Heart right ventricle (tissue), 16 donors: ENCODE data around the gene FKBP2. TPM values are rescaled to one million over a fixed set of nuclear protein-coding genes. Genes with fewer than 3 reads are reported as not detected.

Experiments used
- ATAC-seq, 8 donors: fragments of 200-7000 bp; cut with Tn5 transposase; one replicate each; pipeline ENCODE4 v1.9.1; 2020; ENCODE audit warnings: mild to moderate bottlenecking in 8 of 8, moderate library complexity in 8 of 8, moderate number of reproducible peaks in 1 of 8
- DNase-seq, 2 donors: peaks; one replicate each; pipeline ENCODE4 v3.0.0-alpha.2; 2020
- H3K27ac ChIP-seq, 10 donors: fragments of 200-600 bp; sonication (generic) in 2 of 10; one replicate each; pipeline versions ENCODE4 v1.5.0 to v1.8.0; 2020 to 2022; ENCODE audit warnings: mild to moderate bottlenecking in 3 of 10
- H3K27me3 ChIP-seq, 7 donors: fragments of 200-600 bp; one replicate each; pipeline ENCODE4 v1.8.0; 2021 to 2022; ENCODE audit warnings: mild to moderate bottlenecking in 2 of 7
- H3K36me3 ChIP-seq, 9 donors: fragments of 200-600 bp; sonication (generic) in 1 of 9; one replicate each; pipeline versions ENCODE4 v1.5.0 to v1.8.0; 2020 to 2022; ENCODE audit warnings: mild to moderate bottlenecking in 2 of 9
- H3K4me1 ChIP-seq, 9 donors: fragments of 200-600 bp; sonication (generic) in 1 of 9; one replicate each; pipeline versions ENCODE4 v1.5.0 to v1.8.0; 2020 to 2022; ENCODE audit warnings: mild to moderate bottlenecking in 4 of 9
- H3K4me3 ChIP-seq, 10 donors: fragments of 200-600 bp; sonication (generic) in 2 of 10; one replicate each; pipeline versions ENCODE4 v1.5.0 to v1.8.0; 2020 to 2022; ENCODE audit warnings: mild to moderate bottlenecking in 7 of 10, moderate library complexity in 2 of 10
- H3K9me3 ChIP-seq, 11 donors: fragments of 200-600 bp in 10 of 11; sonication (generic) in 2 of 11; one replicate each; pipeline versions ENCODE4 v1.5.0 to v1.8.0; 2013 to 2022; ENCODE audit warnings: mild to moderate bottlenecking in 2 of 11, control low read depth in 1 of 11, moderate library complexity in 1 of 11
- WGBS, 2 donors: extraction: QIAGEN DNeasy Blood & Tissue Kit; methylation state at CpG; one replicate each; pipeline ENCODE4 v1.1.7; 2013; ENCODE audit warnings: inconsistent platforms in 1 of 2; 5-methylcytosine and 5-hydroxymethylcytosine counted together
- intact Hi-C, 10 donors: fragments of 100-400 bp; cut with DNase I; formaldehyde crosslinking; loops; one replicate each; pipeline versions ENCODE4 v1.11.1 to v1.14.2; 2022
- polyA plus RNA-seq, 2 donors: library from polyadenylated mRNA; stranded (reverse); fragments of 200-250 nt; gene quantifications; one replicate each; pipeline ENCODE4 v1.2.3, GENCODE V29; 2013
- total RNA-seq, 10 donors: library from RNA; stranded (reverse); fragmentation: NEBNext Ultra II Directional in 3 of 10; extraction: Animal tissue kit (Norgen Biotek cat#: 25700) in 3 of 10; gene quantifications; one replicate each; pipeline versions ENCODE4 v1.2.1 to v1.2.4, GENCODE V29; 2021 to 2023
- TF ChIP-seq, protein P1 (sequence below), 9 donors: fragments of 200-600 bp; sonication (generic) in 2 of 9; IDR thresholded peaks; one replicate each; pipeline versions ENCODE4 v1.5.0 to v1.8.0; 2021 to 2022; ENCODE audit warnings: antibody characterized with exemption in 9 of 9, mild to moderate bottlenecking in 5 of 9, moderate library complexity in 1 of 9
- donor health status: Arrhythmogenic right ventricular cardiomyopathy.
- donor health status: ischemic (EF 13 %, LVEDD 7.1; RV severe dilation, severe dysfunction).
- donor health status: healthy with polysubstance abuse.
- donor health status: DM: no; HTN: yes; CAD: no.
- donor health status: DM: no; HTN: no; CAD: no.
- donor health status: ischemic (EF 25% LVEDD 6.9; RV normal size, moderate dysfunction).
- donor health status: ischemic (EF 25% LVEDD 5.7; RV mildly dilated, moderate dysfunction).
- donor health status: healthy.
- donor health status: DM: yes; HTN: yes; CAD: no.
- donor health status: Ischemic cardiomyopathy.
- donor health status: ischemic (EF 35%, LVEDD 5.7; RV mildly dilated, moderate dysfunction).
- donor health status: nonischemic (EF 11% LVEDD 7.7; RV severe dilation, severe dysfunction).
- donor health status: DM: yes; HTN: yes; CAD: no.
- donor health status: PGD.
- donor health status: ischemic (EF 29% LVEDD 5.4; RV normal size, mild dysfunction).
- donor health status: nonischemic (EF 23%, LVEDD 6.1; RV moderate dilation, normal function).

FKBP2 gene
- total and polyA plus RNA-seq, 12 donors = 40.2 to 404 (median 49.4) TPM

DNA sequence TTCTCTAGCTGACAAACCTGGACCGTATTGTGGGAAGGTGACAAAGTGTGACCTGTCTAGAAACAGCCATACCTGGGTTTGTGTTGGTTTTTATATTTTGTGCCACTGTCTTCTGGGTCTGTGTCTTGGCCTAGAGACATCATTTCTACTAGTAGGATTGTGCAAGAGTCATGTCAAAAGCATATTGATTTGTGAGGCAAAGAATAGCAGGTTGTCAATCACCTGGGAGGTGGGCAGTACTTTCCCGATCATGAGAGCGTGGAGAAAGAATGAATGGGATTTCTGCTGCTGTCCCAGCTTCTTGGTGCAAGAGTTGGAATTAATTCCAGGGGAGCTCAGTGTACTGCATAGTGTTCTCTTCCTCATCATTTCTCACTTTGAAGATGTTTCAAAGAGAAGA, 39.4 kb upstream of the FKBP2 start:
- H3K27ac ChIP-seq = no peak overlapping the region
- H3K4me1 ChIP-seq = peaks cover 2 to 26% (median 20%) of the 10 kb centered on the region in 9 donors
- H3K36me3 ChIP-seq = peaks cover 5 to 100% (median 72%) of the 10 kb centered on the region in 9 donors
- TF ChIP-seq, protein P1, sequence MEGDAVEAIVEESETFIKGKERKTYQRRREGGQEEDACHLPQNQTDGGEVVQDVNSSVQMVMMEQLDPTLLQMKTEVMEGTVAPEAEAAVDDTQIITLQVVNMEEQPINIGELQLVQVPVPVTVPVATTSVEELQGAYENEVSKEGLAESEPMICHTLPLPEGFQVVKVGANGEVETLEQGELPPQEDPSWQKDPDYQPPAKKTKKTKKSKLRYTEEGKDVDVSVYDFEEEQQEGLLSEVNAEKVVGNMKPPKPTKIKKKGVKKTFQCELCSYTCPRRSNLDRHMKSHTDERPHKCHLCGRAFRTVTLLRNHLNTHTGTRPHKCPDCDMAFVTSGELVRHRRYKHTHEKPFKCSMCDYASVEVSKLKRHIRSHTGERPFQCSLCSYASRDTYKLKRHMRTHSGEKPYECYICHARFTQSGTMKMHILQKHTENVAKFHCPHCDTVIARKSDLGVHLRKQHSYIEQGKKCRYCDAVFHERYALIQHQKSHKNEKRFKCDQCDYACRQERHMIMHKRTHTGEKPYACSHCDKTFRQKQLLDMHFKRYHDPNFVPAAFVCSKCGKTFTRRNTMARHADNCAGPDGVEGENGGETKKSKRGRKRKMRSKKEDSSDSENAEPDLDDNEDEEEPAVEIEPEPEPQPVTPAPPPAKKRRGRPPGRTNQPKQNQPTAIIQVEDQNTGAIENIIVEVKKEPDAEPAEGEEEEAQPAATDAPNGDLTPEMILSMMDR (IDR thresholded peaks at IDR 0.05) = no peak
- ATAC-seq (no peak), DNase-seq (no peak)
- no peak overlapping the region for H3K4me3 ChIP-seq
- intact Hi-C loops = loop anchor here in 3 of 10 donors (5.0 kb wide), 1 partner anchor 101 kb away; the partner anchor contains the start of gene CATSPERZ (in 3 of the 3)
- H3K27me3 ChIP-seq = no peaks in the 10 kb centered on the region
- WGBS, 2 donors = 60 to 80% methylated on average over 3 of the region's 3 CpGs
- H3K9me3 ChIP-seq = no peaks in the 10 kb centered on the region

DNA sequence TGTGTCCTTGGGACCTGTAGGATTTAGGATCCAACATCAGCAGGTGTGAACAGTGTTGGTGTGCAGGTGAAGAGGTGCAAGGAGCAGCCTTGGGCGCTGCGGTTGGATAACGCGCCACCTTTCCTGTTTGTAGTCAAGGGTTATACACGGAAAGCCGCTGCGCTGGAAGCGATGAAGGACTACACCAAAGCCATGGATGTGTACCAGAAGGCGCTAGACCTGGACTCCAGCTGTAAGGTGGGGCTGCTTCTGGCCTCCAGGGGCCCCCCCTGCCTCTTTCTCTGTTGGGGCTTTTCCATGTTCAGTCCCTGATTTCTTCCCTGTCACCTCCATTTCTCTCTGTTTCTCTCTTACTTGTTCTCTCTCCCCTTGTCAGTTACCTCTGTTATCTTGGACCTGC, 37.9 kb upstream of the FKBP2 start:
- Histone ChIP-seq H3K4me1 (peaks cover 7 to 40% (median 30%) of the 10 kb centered on the region in 9 donors), H3K27me3 (no peaks in the 10 kb centered on the region), H3K36me3 (peaks cover 5 to 85% (median 58%) of the 10 kb centered on the region in 9 donors), H3K27ac (no peak overlapping the region), H3K9me3 (no peaks in the 10 kb centered on the region), H3K4me3 (no peak overlapping the region)
- ATAC-seq (no peak), DNase-seq (no peak)
- TF ChIP-seq, protein P1 (IDR thresholded peaks at IDR 0.05) = no peak
- intact Hi-C loops = loop anchor here in 3 of 10 donors (5.0 kb wide), 1 partner anchor 99 kb away; the partner anchor contains the start of gene CATSPERZ (in 3 of the 3)
- 96% methylated on average over 9 of the region's 9 CpGs for WGBS, 2 donors

DNA sequence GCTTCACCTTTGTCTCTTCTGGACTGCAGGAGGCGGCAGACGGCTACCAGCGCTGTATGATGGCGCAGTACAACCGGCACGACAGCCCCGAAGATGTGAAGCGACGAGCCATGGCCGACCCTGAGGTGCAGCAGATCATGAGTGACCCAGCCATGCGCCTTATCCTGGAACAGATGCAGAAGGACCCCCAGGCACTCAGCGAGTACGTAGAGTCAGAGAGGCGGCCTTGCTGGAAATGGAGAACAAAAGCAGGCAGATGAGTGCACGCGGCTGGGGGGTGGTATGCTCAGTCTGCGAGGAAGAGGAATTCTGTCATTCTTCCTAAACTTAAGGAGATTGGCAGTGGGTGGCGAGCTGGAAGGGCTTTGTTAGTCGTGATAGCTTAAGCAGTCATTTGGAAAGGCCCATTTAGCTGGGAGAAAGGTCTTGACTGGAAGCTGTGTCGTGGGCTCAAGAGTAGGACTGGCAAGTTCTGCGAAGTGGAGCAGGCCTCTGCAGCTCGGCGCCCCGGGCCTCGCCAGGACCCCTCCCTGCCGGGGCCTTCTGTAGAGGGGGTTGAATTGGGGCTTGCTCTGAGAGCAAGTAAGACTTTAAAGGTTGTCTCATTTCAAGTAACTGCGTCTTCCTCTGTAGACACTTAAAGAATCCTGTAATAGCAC, 37.3 kb upstream of the FKBP2 start:
- Histone ChIP-seq H3K4me3 (no peak overlapping the region), H3K4me1 (peaks cover 7 to 46% (median 36%) of the 10 kb centered on the region in 9 donors), H3K9me3 (no peaks in the 10 kb centered on the region), H3K36me3 (peaks cover 5 to 80% (median 52%) of the 10 kb centered on the region in 9 donors), H3K27me3 (no peaks in the 10 kb centered on the region), H3K27ac (no peak overlapping the region)
- ATAC-seq (no peak), DNase-seq (no peak)
- TF ChIP-seq, protein P1 (IDR thresholded peaks at IDR 0.05) = no peak
- intact Hi-C loops = loop anchor here in 7 of 10 donors (1.0 to 5.0 kb wide), 4 partner anchors 65 to 99 kb away; partner anchors contain the start of gene CATSPERZ (in 5 of the 7)
- 91 to 94% methylated on average over 27 of the region's 27 CpGs for WGBS, 2 donors

DNA sequence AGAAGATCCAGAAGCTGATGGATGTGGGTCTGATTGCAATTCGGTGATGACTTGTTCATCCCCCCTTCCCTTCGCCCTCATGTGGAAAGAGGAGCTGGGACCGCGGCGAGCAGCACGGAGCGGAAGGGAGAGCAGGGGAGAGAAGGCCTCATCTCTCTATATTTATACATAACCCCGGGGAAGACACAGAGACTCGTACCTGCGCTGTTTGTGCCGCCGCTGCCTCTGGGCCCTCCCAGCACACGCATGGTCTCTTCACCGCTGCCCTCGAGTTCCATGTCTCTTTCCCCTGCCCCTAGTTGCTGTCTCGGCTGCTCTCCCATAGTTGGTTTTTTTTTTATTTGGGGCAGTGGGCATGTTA, 36.8 kb upstream of the FKBP2 start:
- TF ChIP-seq, protein P1 (IDR thresholded peaks at IDR 0.05) = no peak
- no peaks in the 10 kb centered on the region for H3K9me3 ChIP-seq

More for the DNA sequence above, 36.8 kb upstream of the FKBP2 start:
- 85 to 90% methylated on average over 16 of the region's 16 CpGs for WGBS, 2 donors
- H3K4me1 ChIP-seq = peaks cover 7 to 51% (median 39%) of the 10 kb centered on the region in 9 donors
- H3K36me3 ChIP-seq = peaks cover 5 to 75% (median 47%) of the 10 kb centered on the region in 9 donors
- H3K27ac ChIP-seq = no peak overlapping the region
- intact Hi-C loops = loop anchor here in 7 of 10 donors (1.0 to 5.0 kb wide), 4 partner anchors 64 to 98 kb away; partner anchors contain the start of gene CATSPERZ (in 5 of the 7)
- H3K27me3 ChIP-seq = no peaks in the 10 kb centered on the region
- DNase-seq (no peak), ATAC-seq (no peak)
- H3K4me3 ChIP-seq = no peak overlapping the region
